ENCODE data around the gene PAIP2.

GRCh38 chr5:139340051-139340450 is 1.6 kb upstream of the PAIP2 start:
- TF ChIP-seq GATA3 (IDR thresholded peaks at IDR 0.05; ENCODE audit: low read depth, low read length) = no peak
- no peak for TF ChIP-seq GATA2 (IDR thresholded peaks at IDR 0.05; ENCODE audit: low read depth, low read length)
